NCI-H2107 (cell line): ENCODE measurements around the gene UNC13B.

Experiments used
- DNase-seq: peaks from one replicate; lab custom pipeline; 2025; lab: John Stamatoyannopoulos, UW

Gene UNC13B

DNA sequence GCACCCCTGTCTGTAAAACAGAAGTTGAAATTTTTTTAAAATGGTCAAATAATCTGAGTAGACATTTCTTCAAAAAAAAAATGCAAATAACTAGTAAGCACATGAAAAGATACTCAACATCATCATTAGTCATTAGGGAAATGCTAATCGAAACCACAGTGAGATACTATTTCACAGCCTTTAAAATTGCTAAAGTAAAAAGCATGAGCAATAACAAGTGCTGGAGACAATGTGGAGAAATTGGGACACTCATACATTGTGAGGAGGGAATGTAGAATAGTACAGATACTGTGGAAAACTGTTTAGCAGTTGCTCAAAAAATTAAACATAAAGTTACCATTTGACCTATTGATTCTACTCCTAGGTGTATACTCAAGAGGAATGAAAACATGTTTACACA lies 269.7 kb downstream of the UNC13B start:
- no peak for DNase-seq

DNA sequence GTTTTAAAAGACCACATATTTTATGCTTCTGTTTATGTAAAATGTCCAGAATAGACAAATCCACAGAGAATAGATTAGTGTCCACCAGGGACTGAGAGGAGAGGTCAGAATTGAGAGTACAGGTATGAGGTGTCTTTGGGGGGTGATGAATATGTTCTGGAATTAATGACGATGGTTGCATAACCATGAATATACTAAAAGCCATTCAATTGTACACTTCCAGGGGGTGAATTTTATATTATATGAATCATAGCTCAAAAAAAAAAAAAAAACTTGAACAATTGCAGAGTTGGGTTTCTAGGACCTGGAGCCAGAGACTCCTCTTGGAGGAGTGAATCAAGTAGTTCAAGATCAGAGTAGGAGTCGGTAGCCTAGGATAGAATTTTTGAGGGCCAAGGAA lies 270.3 kb downstream of the UNC13B start:
- no peak for DNase-seq

DNA sequence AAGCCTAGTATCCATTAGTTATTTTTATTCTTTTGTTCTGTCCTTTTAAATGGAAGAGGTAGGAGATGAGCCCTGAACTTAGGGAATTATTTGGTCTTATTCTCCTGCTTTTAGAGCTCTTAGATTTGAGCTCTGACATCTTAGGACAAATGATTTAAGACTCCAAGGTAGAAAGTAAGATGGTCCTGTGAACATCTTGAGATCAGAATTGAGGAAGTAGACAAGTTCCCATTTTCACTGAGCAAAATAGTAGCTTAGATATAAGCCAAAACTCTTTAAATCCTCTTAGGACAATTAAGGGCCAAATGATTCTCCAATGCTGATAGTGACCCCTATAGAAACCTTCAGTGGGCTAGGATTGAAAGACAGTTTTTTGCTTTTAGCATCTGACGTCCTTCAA lies 275.1 kb downstream of the UNC13B start:
- no peak for DNase-seq

DNA sequence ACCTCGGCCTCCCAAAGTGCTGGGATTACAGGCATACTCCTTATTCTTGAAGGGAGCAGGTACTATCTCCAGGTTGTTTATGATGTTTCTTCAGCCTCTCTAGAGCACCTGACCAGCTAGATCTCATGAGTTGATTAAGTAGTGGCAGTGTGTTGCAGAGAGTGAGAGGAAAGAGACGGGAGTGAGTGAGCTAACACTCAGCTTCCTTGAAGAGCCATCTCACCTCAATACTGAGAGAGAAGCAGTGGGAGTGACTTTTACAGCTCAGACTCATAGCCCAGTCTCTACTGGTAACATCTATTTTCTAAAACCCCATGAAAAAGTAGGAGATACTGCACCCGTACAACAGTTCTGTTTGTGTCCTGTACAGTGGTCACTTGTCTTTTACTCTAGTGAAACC lies 284.2 kb downstream of the UNC13B start:
- no peak for DNase-seq

DNA sequence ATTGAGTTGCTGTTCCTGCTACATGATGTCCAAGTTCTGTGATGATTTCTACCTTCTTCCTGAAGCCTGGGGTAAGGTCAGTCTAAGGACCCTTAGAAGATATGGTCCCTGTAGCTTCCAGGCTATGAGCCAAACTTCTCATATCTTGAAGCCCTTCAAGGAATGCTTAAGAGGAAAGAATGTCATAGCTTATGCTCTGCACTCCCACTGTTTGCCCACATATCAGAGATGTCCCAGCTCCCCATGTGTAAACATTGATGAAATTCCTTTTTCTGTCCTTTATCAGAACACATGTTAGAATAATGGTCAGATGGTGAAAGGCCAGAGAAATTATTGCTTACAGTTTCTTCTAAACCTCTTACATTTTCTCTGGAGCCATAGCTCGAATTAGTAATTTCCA lies 286.7 kb downstream of the UNC13B start:
- no peak for DNase-seq

DNA sequence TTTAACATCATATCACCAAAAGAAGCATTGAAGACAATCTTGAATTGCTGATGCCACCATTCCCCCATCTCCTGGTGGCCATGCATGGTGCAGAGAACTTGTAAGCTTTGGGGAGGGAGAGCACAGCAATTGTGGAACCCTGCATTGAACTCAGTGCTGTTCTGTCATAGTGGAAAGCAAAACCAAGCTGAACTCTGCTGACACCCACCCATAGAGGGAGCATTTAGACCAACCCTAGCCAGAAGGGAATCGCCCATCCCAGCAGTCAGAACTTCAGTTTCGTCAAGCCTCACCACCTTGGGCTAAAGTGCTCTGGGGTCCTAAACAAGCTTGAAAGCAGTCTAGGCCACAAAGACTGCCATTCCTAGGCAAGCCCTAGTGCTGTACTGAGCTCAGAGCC lies 290.7 kb downstream of the UNC13B start:
- DNase-seq, result no peak

DNA sequence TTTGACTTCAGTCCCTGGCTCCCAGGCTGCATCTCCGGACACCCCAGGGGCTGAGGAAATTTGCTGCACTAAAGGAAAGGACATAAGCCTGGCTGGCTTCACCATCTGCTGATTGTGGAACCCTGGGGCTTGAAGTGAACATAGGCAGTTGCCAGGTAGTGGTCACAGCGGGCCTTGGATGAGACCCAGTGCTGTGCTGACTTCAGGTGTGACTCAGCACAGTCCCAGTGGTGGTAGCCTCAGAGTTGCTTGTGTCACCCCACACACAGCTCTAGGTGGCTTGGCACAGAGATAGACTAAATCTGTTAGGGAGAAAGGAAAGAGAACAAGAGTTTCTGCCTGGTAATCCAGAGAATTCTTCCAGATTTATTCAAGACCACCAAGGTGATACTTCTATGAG lies 292.0 kb downstream of the UNC13B start:
- DNase-seq, result no peak
